Epithelial cell of prostate (primary cell): ENCODE data around the gene OSBPL5.
"Not testable (repeated sequence)": the region's sequence is repeated elsewhere in the genome, so short reads cannot be mapped to it uniquely, and the experiment has no call there.

Source experiments
- DNase-seq: peaks from one replicate; pipeline ENCODE4 v3.0.0-alpha.2; 2011; ENCODE audit warnings: low read depth, low spot score
- H3K27ac ChIP-seq: fragments of 450-650 bp; 2 replicates; pipeline ENCODE4 v1.5.1; 2017; ENCODE audit warnings: mild to moderate bottlenecking

OSBPL5 gene

DNA sequence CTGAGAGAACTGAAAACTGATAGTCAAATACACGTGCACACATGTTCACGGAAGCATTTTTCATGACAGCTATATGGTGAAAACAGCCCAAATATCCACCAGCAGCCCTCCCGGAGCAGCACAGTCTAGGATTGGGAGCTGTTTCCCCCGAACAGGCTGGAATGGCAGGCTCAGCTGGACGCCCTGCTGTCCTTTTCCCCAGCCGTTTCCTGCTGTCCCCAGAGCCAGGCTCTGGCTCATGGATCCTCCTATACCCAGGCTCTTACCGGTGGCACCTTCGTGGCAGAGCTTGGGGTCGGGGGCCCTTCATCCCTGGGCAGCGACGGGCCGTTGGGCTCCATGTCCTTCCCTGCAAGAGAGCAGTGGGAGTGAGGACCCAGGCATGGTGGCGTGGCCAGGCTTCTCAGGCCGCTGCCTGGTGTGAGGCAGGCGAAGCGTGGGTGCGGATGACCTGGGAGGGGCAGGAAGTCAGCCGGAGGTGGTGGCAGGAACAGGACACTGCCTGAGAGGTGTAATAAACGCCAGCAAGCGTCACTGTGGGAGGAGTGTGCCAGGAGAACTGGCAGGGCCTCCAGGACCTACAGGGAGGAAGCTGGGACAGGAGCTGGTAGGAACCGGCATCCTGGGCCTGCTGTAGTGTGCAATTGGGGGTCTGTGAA is 38.8 kb downstream of the OSBPL5 start:
- H3K27ac ChIP-seq = no peak overlapping the region

DNA sequence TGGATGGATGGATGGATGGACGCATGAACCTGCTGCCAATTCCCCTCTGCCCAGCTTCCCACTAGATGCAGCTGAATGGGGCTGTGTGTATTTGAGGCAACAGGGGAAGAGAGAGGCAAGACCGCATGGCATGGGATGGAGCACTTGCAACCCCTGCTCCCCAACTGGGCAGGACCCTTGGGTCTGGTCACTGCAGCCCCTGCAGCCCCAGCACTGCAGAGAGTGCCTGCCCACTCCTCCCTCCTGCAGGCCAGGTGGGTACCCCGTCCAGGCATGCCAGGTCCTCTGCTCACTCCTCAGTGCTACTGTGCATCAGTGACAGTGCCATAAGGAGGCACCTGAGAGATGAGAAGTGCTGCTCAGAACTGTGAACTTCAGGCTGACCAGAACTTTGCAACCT is 40.3 kb downstream of the OSBPL5 start:
- DNase-seq = no peak
- H3K27ac ChIP-seq = no peak overlapping the region

More for the DNA sequence above, 38.8 kb downstream of the OSBPL5 start:
- DNase-seq = no peak

DNA sequence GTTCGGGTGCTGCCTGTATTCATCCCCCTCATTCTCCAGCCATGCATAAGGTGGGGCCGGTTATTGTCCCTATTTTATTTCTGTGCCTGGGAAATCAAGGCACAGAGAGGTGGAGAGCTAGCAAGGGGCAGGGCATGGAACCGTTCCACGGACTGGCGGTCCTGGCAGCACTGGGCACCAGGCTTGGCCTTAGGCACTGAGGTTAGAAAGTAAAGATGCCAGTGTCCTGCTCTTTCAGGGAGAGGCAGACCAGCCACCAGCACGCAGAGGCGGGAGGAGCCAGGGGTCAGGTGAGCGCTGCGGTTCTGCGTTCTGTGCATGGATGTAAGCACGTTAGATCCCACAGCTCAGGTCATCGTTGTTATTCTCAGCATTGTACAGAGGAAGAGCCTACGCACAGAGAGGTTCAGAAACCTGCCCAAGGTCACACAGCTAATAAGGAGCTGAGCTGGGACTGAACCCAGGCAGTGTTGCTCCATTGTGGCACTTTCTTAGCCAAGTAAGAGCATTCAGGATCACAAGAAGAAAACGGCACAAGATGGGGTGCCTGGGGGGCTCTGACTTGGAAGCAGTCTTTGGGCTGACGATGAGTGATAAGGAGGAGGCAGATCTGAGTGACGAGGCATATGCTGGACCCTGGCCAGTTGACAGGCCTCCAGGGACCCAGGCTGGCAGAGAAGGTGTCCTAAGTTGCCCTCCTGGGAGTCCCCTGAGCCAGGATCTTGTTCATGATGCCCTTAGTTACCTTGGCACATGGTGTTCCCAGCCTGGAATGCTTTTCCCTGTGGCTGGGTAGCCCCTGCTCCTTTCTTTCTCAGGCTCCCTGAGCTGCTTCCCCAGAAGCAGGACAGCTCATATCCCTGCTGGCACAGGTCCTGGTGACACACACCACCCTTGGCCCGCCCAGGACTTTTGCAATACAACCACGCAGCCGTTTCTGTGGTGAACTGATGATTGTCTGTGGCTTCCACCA is 41.1 kb downstream of the OSBPL5 start:
- peak; percentile 71 for DNase-seq
- peak overlapping the region; percentile 26 for H3K27ac ChIP-seq

DNA sequence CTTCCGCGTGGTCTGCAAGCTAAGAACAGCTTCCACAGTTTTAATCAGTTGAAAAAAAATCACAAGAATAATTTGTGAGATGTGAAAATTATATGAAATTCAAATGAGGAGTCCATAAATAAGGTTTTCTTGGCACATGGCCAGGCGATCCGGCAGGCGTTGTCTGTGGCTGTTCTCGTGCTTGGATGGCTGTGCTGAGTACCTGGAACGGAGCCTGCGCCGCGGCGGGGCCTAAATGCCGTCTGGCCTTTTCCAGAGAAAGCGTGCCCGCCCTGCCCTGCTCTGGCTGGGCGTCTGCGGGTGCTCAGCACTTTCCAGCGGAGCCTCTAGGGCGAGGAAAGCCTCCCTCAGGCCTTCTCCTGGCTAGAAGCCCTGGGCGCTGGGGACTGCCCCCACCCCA is 41.8 kb downstream of the OSBPL5 start:
- H3K27ac ChIP-seq = no peak overlapping the region
- DNase-seq = no peak

DNA sequence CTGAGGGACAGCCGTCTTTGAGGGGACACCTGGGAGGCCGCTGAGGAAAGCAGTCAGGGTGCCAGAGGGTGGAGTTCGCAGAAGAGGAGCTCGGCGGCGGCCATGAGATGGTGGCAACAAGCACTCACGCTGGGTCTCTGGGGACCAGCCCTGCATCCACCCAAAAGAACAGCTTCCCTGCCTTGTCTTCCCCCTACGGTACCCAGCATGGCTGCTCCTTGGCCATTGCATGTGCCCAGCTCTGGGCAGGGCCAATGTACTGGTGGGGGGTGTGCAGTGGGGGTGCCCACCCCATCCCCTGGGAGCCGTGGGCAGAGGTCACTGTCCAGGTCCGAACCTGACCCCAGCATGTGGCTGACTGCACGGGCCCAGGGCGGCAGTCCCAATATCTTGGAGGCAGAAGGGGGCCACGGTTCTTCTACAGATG is 42.3 kb downstream of the OSBPL5 start:
- H3K27ac ChIP-seq = no peak overlapping the region
- no peak for DNase-seq

DNA sequence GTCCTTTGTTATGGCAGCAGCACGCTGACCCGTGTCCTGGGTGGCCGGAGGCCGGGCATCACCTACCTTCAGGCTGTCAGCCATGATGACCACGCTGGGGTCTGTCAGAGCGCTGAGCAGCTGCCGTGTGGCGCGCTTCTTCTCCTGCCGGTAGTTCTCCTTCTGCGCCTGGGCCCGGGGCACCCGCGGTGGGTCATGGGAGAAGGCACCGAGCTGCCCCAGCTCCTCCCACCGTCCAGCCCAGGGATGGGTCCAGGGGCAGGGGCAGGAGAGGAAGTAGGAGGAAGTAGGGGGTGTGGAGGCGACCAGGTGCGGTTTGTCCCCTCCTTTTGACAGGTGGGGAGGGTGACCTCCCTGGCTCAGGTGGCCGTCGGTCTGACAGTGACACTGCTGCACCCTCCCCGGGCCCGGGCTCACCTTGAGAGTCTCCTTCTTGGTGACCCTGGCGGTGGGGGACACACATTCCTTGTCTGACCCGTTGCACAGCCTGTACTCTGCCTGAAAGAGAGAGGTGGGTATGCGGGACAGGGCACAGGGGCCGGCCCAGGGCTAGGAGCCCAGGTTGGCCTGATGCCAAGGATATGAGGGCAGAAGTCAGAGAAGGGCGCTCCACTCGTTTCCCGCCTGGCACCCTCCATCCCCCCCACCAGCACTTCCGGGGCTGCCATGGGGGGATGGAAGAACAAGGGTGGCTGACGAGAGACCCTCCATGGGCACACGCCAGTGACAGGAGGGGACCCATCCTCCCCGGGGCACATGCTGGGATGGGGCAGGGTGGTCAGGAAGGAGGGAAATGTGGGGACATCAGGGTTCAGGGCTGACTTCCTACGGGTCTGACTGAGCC is 43.0 kb downstream of the OSBPL5 start:
- no peak overlapping the region for H3K27ac ChIP-seq
- no peak for DNase-seq

DNA sequence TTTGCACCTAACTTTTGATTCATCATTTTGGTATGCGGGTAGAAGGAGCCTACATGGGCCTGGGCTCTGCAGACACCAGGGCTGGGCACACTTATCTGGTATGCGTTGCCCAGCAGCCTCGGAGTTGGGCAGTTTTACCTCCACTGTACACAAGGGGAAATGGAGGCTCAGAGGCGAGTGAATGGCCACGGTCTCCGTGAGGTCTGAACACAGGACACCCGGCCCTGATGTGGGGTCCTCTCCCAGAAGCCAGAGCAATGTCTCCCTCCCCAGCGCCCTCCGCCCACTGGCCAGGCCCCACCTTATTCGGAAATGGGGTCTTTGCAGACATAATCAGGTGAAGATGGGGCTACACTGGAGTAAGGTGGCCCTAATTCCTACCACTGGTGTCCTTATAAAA is 43.7 kb downstream of the OSBPL5 start:
- no peak overlapping the region for H3K27ac ChIP-seq
- no peak for DNase-seq

DNA sequence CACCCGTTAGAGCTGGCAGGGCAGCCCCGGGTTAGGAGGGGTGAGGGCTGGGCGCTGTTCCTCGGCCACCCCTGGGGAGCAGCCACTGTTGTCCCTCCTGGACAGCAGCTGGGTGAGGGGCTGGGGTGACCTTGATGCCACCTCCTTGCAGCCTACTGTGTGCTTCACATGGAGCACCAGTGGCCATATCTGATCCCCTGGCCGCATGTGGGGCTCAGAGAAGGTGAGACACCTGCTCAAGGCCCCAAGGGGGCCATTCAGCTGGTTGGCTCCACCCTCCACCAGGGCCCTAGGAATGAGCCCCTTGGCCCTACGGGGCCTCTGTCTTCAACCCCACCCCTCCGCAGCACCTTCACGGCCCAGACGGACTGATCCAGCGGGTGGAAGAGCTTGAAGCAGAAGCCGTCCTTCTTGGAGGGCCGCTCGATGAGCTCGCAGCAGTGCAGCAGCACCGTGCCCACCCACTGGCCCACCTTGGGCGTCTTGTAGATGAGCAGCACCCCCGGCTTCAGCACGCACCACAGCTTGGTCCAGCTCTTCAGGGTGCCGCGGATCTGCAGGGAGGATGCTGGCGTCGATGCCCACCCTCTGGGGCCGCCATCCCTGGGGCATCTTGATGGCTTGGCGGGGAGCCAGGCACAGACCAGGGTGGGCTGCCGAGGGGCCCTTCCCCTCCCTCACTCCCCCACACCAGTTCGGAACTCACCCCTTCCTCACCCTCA is 44.9 kb downstream of the OSBPL5 start:
- no peak overlapping the region for H3K27ac ChIP-seq
- no peak for DNase-seq

DNA sequence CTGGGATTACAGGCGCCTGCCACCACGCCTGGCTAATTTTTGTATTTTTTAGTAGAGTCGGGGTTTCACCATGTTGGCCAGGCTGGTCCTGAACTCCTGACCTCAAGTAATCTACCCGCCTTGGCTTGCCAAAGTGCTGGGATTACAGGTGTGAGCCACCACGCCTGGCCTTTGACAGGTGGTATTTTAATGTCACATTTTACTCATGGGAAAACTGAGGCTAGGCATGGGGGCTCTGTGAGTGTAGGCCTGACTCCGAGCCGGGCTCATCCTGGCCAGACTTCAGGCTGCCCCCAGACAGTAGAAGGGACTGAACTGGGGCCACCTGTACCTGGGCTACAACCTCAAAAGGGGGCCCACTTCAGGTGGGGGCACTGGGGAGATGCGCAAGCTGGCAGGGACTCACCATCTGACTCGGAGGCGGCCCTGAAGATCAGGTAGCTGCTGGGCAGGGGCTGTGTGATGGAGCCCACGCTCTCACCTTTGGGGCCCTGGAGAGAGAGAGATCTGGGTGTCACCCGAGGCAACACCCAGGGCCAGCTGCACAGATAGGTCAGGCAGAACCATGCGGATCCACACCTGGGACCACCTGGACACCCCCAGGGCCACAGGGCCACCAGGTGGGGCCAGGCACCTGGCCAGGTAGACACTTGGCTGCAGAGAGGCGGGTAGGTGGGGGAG is 45.8 kb downstream of the OSBPL5 start:
- DNase-seq = no peak
- no peak overlapping the region for H3K27ac ChIP-seq

DNA sequence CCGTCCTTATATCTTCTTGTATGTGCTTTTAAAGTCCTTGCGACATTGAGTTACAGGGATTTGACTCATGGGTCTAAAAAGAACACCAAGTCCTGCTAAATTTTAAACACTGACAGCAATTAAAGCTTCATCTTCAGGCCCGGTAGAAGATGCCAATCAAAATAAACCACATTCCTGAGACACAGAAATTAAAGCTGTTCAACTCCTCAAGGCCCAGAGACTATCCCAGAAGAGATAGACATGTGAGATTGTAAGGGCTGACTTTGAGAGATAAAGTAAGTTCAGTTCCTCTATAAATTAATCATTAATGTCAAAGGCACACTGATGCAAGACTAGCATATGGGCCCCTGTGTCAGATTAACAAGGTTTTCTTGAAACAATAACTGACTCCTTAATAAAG is 49.8 kb downstream of the OSBPL5 start:
- no peak overlapping the region for H3K27ac ChIP-seq
- DNase-seq = no peak

DNA sequence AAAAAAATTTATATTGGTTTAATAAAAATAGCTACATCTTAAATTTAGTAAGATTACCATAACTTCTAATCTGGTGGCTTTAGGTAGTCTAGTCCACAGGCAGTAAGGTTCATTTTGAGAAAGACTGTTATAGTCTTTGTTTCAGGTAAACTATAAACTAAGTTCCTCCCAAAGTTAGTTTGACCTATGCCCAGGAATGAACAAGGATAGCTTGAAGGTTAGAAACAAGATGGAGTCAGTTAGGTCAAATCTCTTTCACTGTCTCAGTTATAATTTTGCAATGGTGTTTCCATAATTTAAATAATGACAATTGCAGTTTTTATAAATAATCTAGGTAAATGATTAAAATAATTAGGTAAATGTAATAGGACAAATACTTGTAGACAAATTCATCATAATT is 51.4 kb downstream of the OSBPL5 start:
- DNase-seq, H3K27ac ChIP-seq: not testable (repeated sequence)

DNA sequence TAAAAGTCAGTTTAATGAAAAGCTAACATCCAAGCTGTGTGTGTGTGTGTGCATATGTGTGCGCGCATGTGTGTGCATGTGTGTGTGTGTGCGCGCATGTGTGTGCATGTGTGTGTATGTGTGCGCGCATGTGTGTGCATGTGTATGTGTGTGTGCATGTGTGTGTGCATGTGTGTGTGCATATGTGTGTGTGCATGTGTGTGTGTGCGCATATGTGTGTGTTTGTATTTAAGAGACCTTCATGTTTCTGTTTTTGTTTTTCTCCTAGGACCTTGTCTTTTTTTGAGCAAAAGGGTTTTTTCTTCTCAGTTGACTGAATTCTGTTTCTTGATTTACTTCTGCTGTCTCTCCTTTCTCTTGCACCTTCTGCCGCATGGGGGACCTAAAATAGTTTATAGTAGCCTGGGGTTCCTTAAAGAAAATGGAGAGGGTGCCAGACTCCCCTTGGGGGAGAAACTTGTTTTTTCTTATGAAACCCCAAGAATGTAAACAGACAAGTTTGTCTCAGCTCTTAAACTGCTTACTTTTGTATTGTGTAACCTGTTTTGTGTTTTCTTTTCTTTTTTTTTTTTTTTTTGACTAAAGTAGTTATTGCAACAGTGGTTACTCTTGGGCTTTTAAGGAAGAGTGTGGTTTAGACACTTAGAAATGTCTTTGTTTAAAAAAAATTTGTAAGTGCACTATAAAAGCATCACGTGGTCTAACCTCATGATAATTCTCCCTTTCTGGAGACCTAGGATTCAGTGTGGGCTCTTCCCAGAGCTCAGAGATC is 53.0 kb downstream of the OSBPL5 start:
- no peak for DNase-seq

DNA sequence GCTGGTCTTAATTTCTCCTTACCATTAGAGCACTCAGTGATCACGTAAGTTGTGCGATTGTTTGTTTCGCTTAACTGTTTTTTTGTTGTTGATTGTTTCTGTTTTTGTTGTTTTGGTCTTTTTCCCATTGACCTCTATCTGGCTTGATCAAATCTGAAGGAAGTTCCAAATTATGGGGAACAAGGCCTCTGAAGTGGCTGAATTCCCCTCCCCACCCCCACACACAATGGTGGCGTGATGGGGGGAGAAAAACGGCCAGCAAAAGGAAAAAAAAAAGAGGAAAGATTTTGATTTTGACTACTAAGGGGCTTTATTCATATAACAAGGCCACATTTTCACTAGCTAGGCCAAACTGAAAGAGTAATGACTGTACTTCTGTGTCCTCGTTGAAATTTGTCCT is 53.6 kb downstream of the OSBPL5 start:
- no peak overlapping the region for H3K27ac ChIP-seq
- DNase-seq = no peak

More for the DNA sequence above, 53.0 kb downstream of the OSBPL5 start:
- H3K27ac ChIP-seq = no peak overlapping the region

DNA sequence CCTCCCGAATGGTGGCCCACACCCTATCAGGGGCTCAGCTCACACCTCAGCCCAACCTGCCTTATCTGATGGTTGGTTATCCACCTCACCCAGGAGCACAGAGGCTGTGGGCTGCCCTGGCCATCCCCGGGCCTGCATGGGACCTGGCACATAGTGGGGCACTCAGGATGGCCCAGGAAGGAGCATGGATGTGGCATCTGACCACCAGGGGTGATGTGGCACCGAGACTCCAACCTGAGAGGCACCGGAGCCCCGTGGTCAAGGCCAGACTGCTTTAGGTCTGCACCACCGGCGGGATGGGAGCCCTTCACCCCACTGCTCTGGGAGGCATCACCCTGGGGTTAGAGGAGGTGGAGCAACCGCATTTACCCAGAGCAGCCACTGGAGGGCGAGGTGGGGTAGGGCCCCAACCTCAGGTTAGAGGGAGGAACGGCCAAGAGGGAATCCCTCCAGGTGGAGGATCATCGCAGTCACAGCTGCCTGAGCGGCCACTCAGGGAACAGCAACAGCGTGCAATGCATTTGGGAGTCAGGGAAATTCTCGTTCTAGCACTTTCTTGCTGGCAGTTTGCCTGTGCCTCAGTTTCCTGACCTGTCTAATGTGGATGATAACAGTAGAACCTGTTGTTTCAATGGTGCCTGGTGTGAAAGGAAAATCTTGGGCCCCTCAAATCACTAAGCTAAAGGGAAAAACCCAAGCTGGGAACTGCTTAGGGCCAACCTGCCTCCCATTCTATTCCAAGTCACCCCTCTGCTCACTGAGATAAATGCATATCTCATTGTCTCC is 55.0 kb downstream of the OSBPL5 start:
- DNase-seq = no peak
- H3K27ac ChIP-seq = no peak overlapping the region

DNA sequence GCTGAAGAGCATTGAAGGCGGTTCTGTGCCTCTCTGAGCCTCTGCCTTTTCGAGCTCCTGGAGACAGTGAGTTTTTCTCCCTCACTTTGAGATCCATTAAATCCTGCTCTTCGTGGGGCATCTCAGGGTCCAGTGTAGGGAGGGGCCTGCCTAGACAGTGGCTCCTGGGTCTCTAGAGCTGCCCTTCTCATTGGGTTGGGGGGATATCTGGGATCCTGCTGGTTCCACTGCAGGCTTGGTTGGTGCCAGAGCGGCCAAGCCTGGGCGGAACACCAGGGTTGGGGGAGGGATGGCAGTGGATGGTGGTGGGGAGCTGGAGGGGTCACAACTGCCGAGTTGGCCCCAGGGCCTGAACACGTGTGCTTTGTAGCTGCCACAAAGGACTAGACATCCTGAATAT is 55.7 kb downstream of the OSBPL5 start:
- no peak for DNase-seq
- H3K27ac ChIP-seq = no peak overlapping the region

DNA sequence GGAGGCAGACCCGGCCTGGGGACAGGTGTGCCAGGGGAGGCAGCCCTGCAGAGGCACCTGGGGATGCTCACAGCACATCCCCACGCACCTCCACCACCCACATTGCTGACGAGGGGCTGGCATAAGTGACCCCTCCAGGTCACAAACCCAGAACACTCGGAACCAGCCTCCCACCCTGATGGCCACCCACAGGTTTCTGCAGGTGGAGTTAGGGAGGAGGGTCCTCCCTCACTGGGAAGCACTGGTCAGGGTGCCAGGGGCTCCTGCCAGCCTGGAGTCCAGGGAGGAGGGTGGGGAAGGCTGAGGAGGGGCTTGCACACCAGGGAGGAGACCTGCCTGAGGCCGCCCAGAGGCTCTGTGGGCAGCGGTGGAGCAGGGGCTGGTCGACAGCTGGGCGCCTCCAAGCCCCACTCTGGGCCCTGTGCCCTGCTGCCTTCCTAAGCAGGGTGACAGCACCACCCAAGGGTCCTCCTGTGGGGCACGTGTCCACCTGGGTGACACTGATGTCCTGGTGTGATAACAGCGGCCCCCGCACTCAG is 56.9 kb downstream of the OSBPL5 start:
- no peak overlapping the region for H3K27ac ChIP-seq
- no peak for DNase-seq

DNA sequence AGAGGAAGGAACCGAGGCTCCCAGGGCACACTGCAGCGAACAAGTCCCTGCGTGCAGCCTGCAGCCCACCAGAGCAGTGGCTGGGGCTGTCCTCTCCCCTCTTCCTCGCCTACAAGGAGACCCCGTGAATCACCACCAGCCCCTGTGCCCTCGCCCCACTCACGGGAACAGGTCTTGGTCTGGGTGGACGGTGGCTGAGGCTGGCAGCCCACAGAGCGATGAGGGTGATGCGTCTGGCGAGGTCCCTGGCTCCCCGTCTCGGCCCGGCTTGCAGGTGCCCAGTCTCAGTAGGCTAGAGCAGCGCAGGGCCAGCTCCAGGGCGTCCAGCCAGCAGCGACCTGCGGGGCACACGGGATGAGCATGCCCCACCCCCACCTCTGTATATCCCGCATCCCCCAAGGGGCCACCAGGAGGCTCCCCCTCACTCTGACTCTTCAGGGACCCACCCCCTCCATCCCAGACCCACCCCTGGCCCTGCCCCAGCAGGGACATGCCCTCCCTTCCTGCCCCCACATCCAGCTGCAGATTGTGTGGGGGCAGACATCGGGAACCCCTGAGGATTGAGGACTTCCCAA is 57.4 kb downstream of the OSBPL5 start:
- no peak overlapping the region for H3K27ac ChIP-seq
- DNase-seq = no peak
